ENCODE results near the gene NAV2.

Gene NAV2

DNA sequence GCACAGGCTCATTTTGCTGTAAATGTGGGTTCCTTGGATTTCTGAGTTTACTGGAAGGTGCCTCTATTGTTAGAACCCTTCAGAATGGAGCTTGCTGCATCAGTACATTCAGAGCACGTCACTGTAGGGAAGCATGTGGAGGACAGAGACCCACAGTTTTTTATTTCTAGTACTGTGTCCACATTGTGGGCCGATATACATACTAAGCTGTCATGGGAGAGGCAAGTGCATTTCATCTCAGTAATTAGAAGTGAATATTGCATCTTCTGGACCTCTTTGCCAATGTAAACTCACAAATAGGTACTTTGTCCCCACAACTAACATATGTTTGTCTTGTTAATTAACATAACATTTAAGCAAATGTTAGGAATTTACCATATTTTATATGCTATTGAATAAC, 139.7 kb downstream of the NAV2 start:
- in situ Hi-C loops (cut with HindIII; ENCODE audit: low sequenced_read_pairs), result no loop called here

DNA sequence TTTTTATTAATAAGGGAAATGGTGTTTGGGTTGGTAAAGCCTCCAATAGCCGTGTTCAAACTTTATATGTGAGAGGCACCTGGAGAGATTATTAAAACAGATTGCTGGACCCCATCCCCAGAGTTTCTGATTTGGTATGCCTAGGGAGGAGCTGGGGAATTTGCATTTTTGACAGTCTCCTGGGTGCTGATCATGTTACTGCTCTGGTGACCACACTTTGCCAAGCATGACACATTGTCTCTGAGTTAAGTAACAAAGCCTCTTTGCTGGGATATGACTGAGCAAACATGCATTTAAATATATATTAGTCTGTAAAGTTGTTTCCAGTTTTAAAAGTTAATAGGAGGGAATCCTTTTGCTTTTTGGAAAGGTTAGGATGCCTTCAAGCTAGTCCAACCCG, 140.4 kb downstream of the NAV2 start:
- in situ Hi-C loops (cut with HindIII; ENCODE audit: low sequenced_read_pairs), result no loop called here

- in situ Hi-C loops (cut with HindIII; ENCODE audit: low sequenced_read_pairs), result no loop called here
Measured at GRCh38 chr11:19853920-19854319, 141.3 kb downstream of the NAV2 start.

DNA sequence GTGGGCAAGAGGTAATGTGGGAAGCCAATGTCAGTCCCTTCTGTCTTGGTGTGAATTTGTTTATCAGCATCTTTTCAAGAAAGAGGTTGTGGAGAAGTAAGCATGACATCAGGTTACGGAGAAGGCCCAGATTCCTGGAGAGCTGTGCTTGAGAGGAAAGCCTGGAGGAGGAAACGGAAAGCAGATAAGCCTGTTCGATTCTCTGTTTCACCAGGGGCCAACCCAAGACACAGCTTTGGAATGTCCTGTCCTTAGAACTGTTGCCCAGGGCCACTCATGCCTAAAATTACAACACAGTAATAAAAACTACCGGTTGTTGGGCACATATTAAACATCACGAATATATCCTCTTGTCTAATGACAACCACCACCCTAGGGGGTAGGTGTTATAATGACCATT, 148.5 kb downstream of the NAV2 start:
- in situ Hi-C loops (cut with HindIII; ENCODE audit: low sequenced_read_pairs), result no loop called here

GRCh38 chr11:19862091-19862490, 149.5 kb downstream of the NAV2 start:
- in situ Hi-C loops (cut with HindIII; ENCODE audit: low sequenced_read_pairs), result no loop called here

GRCh38 chr11:19864141-19865140, 151.8 kb downstream of the NAV2 start:
- in situ Hi-C loops (cut with HindIII; ENCODE audit: low sequenced_read_pairs), result no loop called here

GRCh38 chr11:19866037-19866436, 153.4 kb downstream of the NAV2 start:
- in situ Hi-C loops (cut with HindIII; ENCODE audit: low sequenced_read_pairs), result no loop called here

DNA sequence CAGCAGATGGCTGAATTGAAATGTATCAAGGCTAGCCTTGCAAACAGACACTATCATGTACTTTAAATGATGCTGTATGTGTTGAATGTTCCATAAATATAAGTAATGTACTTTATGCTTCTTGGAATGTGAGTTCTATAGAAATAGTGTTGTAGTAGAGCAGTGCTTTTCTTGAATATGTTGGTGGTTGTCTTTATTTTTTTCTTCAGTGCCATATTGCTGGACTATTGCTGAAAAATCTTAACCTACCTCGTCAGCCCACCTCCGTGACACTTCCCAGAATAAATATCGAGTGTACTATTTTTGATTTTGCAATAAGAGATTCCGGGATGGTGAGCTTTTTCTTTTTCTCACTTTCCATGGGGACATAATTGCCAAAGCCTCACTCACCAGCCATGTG, 153.9 kb downstream of the NAV2 start:
- in situ Hi-C loops (cut with HindIII; ENCODE audit: low sequenced_read_pairs), result no loop called here

DNA sequence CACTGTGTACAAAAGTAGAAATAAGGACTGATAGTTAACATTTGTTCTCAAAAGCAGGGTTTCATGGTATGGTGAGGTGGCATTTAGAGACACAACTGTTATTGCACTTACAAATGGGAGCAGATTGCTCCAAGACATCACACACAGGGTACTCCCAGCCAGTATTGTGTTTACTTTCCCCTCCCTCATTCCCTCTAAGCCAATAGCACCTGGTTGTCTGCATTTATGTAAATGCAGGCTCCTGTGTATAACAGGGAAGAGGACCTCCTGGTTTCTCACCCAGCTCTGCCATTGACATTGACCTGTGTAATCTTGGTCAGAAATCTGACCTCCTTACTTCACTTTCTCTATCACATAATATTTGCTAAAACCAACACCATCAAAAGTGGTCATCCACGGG, 154.4 kb downstream of the NAV2 start:
- in situ Hi-C loops (cut with HindIII; ENCODE audit: low sequenced_read_pairs), result no loop called here

DNA sequence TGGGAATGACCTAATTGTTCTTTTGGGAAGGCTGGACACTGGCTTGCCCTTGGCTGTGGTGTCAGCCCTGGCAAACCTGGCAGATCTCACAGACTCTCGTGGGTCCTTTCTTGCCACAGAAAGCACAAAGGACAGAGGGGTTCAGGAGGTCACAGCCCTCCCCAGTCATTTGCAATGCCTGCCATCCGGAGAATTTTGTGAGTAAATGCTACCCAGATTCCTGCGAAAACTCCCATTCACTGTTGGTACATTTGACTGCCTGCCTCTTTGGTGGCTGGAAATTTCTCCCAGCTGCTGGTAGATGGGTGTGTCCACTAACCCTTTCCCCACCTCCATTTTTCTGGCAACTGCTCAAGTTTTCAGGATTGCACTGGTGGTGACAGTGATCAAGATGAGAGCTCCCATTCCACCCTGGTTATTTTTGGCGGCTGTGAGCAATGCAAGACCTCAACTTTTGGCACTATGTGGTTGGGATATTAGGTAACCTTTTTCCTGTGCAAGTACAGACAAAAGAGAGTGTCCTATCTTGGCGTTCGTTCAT, 155.7 kb downstream of the NAV2 start:
- in situ Hi-C loops (cut with HindIII; ENCODE audit: low sequenced_read_pairs), result no loop called here

DNA sequence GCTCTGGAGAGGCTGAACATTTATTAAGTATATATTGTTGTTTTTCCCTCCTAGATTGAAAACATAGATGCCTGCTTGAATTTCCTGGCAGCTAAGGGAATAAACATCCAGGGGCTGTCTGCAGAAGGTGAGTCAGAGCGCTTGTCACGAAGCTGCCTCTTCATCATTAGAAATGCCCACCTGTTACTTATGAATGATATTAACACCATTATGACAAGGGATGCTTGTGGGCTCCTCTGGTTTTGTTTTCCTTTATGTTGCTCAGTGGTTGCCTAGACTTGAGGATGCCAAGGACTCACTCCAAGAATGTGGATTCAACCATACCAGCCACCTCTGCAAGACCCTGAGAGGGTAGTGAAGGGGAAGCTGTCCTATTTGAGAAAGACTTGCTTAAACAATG, 156.2 kb downstream of the NAV2 start:
- in situ Hi-C loops (cut with HindIII; ENCODE audit: low sequenced_read_pairs), result no loop called here

GRCh38 chr11:19869466-19869865, 156.8 kb downstream of the NAV2 start:
- in situ Hi-C loops (cut with HindIII; ENCODE audit: low sequenced_read_pairs), result no loop called here

DNA sequence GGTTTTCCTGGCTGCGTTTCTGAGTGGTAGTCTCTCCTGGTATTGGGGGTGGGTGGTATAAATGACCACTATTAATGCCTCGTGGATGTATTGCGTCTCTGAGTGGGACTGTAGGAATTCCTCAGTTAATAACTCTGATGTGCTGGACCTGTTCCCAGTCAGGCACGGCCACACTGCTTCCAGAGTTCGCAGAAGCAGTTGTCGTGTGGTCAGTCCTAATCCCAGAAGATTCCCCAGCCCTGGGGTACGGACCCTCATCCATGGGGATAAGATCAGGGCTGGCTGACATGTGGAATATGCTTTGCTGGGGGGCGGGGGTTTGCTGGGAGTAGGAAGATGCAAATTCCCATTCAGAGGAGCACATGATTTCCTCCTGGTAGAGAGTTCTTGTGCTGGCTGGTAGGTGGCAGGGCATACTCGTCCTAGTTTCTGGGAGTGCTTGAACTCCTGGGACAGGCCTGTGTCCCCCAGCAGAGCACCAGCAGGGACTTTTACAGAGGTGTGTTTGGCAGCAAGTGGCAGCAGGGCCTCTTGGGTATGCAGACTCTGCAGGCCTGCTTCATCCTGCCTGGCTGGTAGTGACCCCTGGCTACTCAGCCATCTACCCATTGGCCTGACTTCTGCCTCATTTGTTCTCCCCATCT, 157.4 kb downstream of the NAV2 start:
- in situ Hi-C loops (cut with HindIII; ENCODE audit: low sequenced_read_pairs), result no loop called here

GRCh38 chr11:19871531-19871930, 158.9 kb downstream of the NAV2 start:
- in situ Hi-C loops (cut with HindIII; ENCODE audit: low sequenced_read_pairs), result no loop called here

- in situ Hi-C loops (cut with HindIII; ENCODE audit: low sequenced_read_pairs), result no loop called here
Measured at GRCh38 chr11:19872512-19873145, 160.0 kb downstream of the NAV2 start.

DNA sequence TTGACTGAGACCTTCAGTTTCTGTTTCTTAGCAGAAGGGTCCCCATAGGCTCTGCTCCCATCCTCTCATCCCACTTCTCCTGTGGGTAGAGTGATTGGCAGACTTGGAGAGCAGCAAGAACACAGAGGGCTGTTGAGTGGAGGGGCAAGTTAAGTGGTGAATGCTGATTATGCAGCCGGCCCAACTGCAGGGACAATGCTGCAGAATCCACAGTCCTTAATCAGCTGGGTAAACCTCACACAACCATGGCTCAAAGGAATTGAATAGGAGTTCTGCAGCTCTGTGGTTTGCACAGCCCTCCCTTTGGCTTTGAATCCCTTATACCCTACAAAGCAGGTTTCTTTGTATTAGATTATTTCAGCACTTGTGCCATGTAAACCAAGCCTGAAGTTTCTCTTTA, 161.1 kb downstream of the NAV2 start:
- in situ Hi-C loops (cut with HindIII; ENCODE audit: low sequenced_read_pairs), result no loop called here

DNA sequence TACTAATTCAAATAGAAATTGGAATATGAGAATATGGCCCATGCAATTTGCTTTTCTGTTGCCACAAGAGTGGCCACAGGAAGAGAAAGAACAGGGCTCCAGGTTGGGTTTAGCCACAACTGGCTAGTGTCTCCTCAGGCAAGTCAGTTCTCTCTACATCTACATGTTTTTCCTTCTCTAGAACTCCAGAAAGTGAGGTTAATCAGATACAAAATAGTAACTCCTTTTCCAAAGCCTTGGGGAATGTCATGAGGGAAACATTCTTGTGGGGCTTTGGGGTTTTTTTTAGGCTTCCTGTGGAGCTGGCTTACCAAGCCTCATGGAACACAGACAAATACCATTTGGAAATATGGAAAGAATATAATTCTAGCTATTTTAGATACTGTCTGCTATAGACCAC, 161.6 kb downstream of the NAV2 start:
- in situ Hi-C loops (cut with HindIII; ENCODE audit: low sequenced_read_pairs), result no loop called here

- in situ Hi-C loops (cut with HindIII; ENCODE audit: low sequenced_read_pairs), result no loop called here
Measured at GRCh38 chr11:19876750-19877149, 164.1 kb downstream of the NAV2 start.

DNA sequence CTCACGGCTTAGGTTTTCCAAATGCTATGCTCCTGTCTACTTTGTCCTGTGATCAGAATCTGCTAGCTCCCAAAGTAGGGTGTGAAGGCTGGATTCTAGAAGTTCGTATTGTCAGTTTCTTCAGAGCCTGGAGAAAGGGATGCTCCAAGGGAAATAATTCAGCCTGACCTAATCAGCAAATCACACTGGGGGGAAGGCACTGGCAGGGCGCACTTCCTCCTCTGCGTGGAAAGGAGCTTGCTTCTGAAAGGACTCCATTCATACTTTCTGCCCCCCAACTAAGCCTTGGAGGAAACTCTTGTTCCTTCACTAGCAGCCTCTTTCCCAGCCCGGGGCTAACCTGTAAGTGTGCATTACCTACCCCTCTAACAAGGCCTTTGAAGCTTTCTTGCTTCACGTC, 165.9 kb downstream of the NAV2 start:
- in situ Hi-C loops (cut with HindIII; ENCODE audit: low sequenced_read_pairs), result no loop called here

- in situ Hi-C loops (cut with HindIII; ENCODE audit: low sequenced_read_pairs), result no loop called here
Measured at GRCh38 chr11:19879307-19880087, 166.9 kb downstream of the NAV2 start.

DNA sequence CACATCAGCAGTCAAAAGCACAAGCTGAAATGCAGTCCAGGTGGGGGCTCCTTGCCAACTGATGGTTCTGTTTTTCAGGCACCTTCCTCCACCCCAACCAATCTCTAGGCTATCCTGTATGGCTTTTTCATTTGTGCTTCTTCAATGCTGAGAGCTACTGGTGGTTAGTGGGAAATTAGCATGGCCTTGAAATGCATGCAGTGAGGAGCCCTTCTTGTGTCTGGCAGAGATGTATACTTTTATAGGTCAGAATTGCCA, 167.4 kb downstream of the NAV2 start:
- in situ Hi-C loops (cut with HindIII; ENCODE audit: low sequenced_read_pairs), result no loop called here
